GM13976 (cell line): ENCODE data around the gene PPM1H.

Experiments used
- DNase-seq: peaks from one replicate; pipeline ENCODE4 v3.0.0; 2012; ENCODE audit warnings: low spot score
- CTCF ChIP-seq: IDR thresholded peaks from 2 replicates; pipeline ENCODE4 v1.5.1; 2012; ENCODE audit warnings: borderline replicate concordance, mild to moderate bottlenecking; ENCODE audit not compliant: insufficient read depth; ENCODE audit errors: extremely low read depth, missing control alignments, control extremely low read depth
- in situ Hi-C: fragments of 300-500 bp; cut with MboI; formaldehyde crosslinking; loops from one replicate; pipeline ENCODE4 v1.12.0; 2022; ENCODE audit warnings: low sequenced_read_pairs, mixed read lengths, inconsistent platforms; ENCODE audit not compliant: unreplicated experiment

The PPM1H gene

GRCh38 chr12:62806244-62806836, 128.6 kb downstream of the PPM1H start:
- no peak for DNase-seq
- in situ Hi-C loops: no loop called here
- no peak for TF ChIP-seq CTCF

GRCh38 chr12:62805517-62805916, 129.4 kb downstream of the PPM1H start:
- TF ChIP-seq CTCF: no peak
- in situ Hi-C loops: no loop called here
- DNase-seq: no peak

- no peak for DNase-seq
- TF ChIP-seq CTCF: no peak
- in situ Hi-C loops: no loop called here
These were observed 131.2 kb downstream of the PPM1H start for GRCh38 chr12:62803756-62804155.

GRCh38 chr12:62802984-62803383, 132.0 kb downstream of the PPM1H start:
- DNase-seq: no peak
- in situ Hi-C loops: no loop called here
- TF ChIP-seq CTCF: no peak

GRCh38 chr12:62802321-62802720, 132.6 kb downstream of the PPM1H start:
- in situ Hi-C loops: no loop called here
- no peak for DNase-seq
- no peak for TF ChIP-seq CTCF

GRCh38 chr12:62801796-62802195, 133.2 kb downstream of the PPM1H start:
- in situ Hi-C loops: no loop called here

More at GRCh38 chr12:62801796-62802195, 133.2 kb downstream of the PPM1H start:
- TF ChIP-seq CTCF: no peak
- DNase-seq: no peak
